HepG2 (cell line): Measurements from ENCODE around the gene ADCY5. TPM values are rescaled to one million over a fixed set of nuclear protein-coding genes. Genes with fewer than 3 reads are reported as not detected.

Experiments
- DMAP1 ChIP-seq: IDR thresholded peaks from 2 replicates; pipeline ENCODE4 v1.6.1; 2016
- DR1 ChIP-seq: sonication (generic); formaldehyde crosslinking; IDR thresholded peaks from 2 replicates; pipeline ENCODE4 v1.8.0; 2021; ENCODE audit warnings: mild to moderate bottlenecking, missing genetic modification reagents, inconsistent platforms
- FOXA1 ChIP-seq, 2 experiments: fragments of 450-650 bp in 1 of 2; sonication (generic) in 1 of 2; formaldehyde crosslinking in 1 of 2; IDR thresholded peaks; 2 replicates each; pipeline versions ENCODE4 v1.4.0 to v1.6.1; 2016 to 2020; ENCODE audit warnings: missing genetic modification reagents in 1 of 2
- GRHL1 ChIP-seq: sonication (generic); formaldehyde crosslinking; conservative IDR thresholded peaks from 2 replicates; pipeline ENCODE4 v1.8.0; 2022; ENCODE audit warnings: missing genetic modification reagents
- HDAC1 ChIP-seq: sonication (generic); formaldehyde crosslinking; IDR thresholded peaks from 2 replicates; pipeline ENCODE4 v1.5.1; 2020; ENCODE audit warnings: mild to moderate bottlenecking, missing genetic modification reagents
- HMG20A ChIP-seq: IDR thresholded peaks from 2 replicates; pipeline ENCODE4 v1.6.1; 2016; ENCODE audit warnings: borderline replicate concordance
- HOXA3 ChIP-seq: sonication (generic); formaldehyde crosslinking; IDR thresholded peaks from 2 replicates; pipeline ENCODE4 v1.5.0; 2020; ENCODE audit warnings: missing genetic modification reagents
- HOXA7 ChIP-seq: sonication (generic); formaldehyde crosslinking; IDR thresholded peaks from 2 replicates; pipeline ENCODE4 v1.8.1; 2022; ENCODE audit warnings: mild to moderate bottlenecking, missing genetic modification reagents, moderate library complexity
- KDM4B ChIP-seq: sonication (generic); formaldehyde crosslinking; IDR thresholded peaks from 2 replicates; pipeline ENCODE4 v1.4.0; 2020; ENCODE audit warnings: missing genetic modification reagents
- MBD4 ChIP-seq: IDR thresholded peaks from 2 replicates; pipeline ENCODE4 v1.6.1; 2012; ENCODE audit warnings: low read length, inconsistent platforms, borderline replicate concordance
- NFE2L1 ChIP-seq: sonication (generic); formaldehyde crosslinking; IDR thresholded peaks from 2 replicates; pipeline ENCODE4 v1.4.0; 2020; ENCODE audit warnings: missing genetic modification reagents, mild to moderate bottlenecking, borderline replicate concordance
- PAWR ChIP-seq: sonication (generic); formaldehyde crosslinking; IDR thresholded peaks from 2 replicates; pipeline ENCODE4 v1.4.0; 2020; ENCODE audit warnings: missing genetic modification reagents, mild to moderate bottlenecking, borderline replicate concordance
- PITX1 ChIP-seq: sonication (generic); formaldehyde crosslinking; IDR thresholded peaks from 2 replicates; pipeline ENCODE4 v1.5.1; 2020; ENCODE audit warnings: mild to moderate bottlenecking, missing genetic modification reagents
- RBAK ChIP-seq: sonication (generic); formaldehyde crosslinking; IDR thresholded peaks from 2 replicates; pipeline ENCODE4 v1.5.1; 2020; ENCODE audit warnings: mild to moderate bottlenecking, missing genetic modification reagents
- REPIN1 ChIP-seq: sonication (generic); formaldehyde crosslinking; IDR thresholded peaks from 2 replicates; pipeline ENCODE4 v1.8.0; 2022; ENCODE audit warnings: missing genetic modification reagents, low read depth, mild to moderate bottlenecking, borderline replicate concordance
- RFX1 ChIP-seq: fragments of 450-650 bp; IDR thresholded peaks from 2 replicates; pipeline ENCODE4 v1.6.1; 2017
- SAP130 ChIP-seq: IDR thresholded peaks from 2 replicates; pipeline ENCODE4 v1.6.1; 2016; ENCODE audit warnings: low read depth
- SOX6 ChIP-seq, 2 experiments: fragments of 450-650 bp in 1 of 2; sonication (generic) in 1 of 2; formaldehyde crosslinking in 1 of 2; IDR thresholded peaks; 2 replicates each; pipeline versions ENCODE4 v1.4.0 to v1.6.1; 2017 to 2020; ENCODE audit warnings: antibody characterized with exemption in 1 of 2, mild to moderate bottlenecking in 1 of 2, missing genetic modification reagents in 1 of 2
- SRSF1 ChIP-seq: fragments of 200-400 bp; formaldehyde crosslinking; optimal IDR thresholded peaks from 2 replicates; pipeline ENCODE3; 2017; ENCODE audit warnings: mild to moderate bottlenecking, low read depth, low read length, moderate library complexity
- TCF7 ChIP-seq: sonication (generic); IDR thresholded peaks from 2 replicates; pipeline ENCODE4 v1.6.1; 2016; ENCODE audit warnings: antibody characterized with exemption, low read depth
- TGIF2 ChIP-seq: IDR thresholded peaks from 2 replicates; pipeline ENCODE4 v1.6.1; 2016; ENCODE audit warnings: control low read depth, missing compliant biosample characterization
- ZFP36 ChIP-seq: fragments of 150-350 bp; IDR thresholded peaks from 2 replicates; pipeline ENCODE4 v1.6.1; 2018; ENCODE audit warnings: borderline replicate concordance, low read length, low read depth; ENCODE audit not compliant: partially characterized antibody
- ZNF224 ChIP-seq: sonication (generic); formaldehyde crosslinking; IDR thresholded peaks from 2 replicates; pipeline ENCODE4 v1.5.0; 2020; ENCODE audit warnings: mild to moderate bottlenecking, missing genetic modification reagents
- ZNF274 ChIP-seq: sonication (generic); formaldehyde crosslinking; IDR thresholded peaks from 2 replicates; pipeline ENCODE4 v1.5.1; 2020; ENCODE audit warnings: mild to moderate bottlenecking, missing genetic modification reagents
- ZNF446 ChIP-seq: sonication (generic); formaldehyde crosslinking; IDR thresholded peaks from 2 replicates; pipeline ENCODE4 v1.5.0; 2020; ENCODE audit warnings: mild to moderate bottlenecking, missing genetic modification reagents
- ZNF687 ChIP-seq: sonication (generic); formaldehyde crosslinking; IDR thresholded peaks from 2 replicates; pipeline ENCODE4 v1.5.1; 2020; ENCODE audit warnings: mild to moderate bottlenecking, missing genetic modification reagents, moderate library complexity
- ZNF746 ChIP-seq: sonication (generic); formaldehyde crosslinking; IDR thresholded peaks from 2 replicates; pipeline ENCODE4 v1.8.0; 2022; ENCODE audit warnings: mild to moderate bottlenecking, missing genetic modification reagents
- polyA plus RNA-seq, 8 experiments: library from polyadenylated mRNA; depleted of rRNA in 3 of 8; stranded (reverse) in 7 of 8; unstranded in 1 of 8; fragments of >200 nt; fragmentation: Illumina TruSeq in 4 of 8; extraction: Trizol in 4 of 8; gene quantifications; 2 replicates each; pipeline versions ENCODE4 v1.2.1 to v1.2.3, GENCODE V29; 2011 to 2016; ENCODE audit warnings: low read depth in 4 of 8, missing spikeins in 1 of 8, mixed read lengths in 1 of 8; ENCODE audit not compliant: insufficient read depth in 1 of 8
- total RNA-seq, 5 experiments: library from RNA; depleted of rRNA; stranded (reverse); fragments of >200 nt; fragmentation: Illumina TruSeq; extraction: Trizol; gene quantifications; 2 replicates each; pipeline ENCODE4 v1.2.3, GENCODE V29; 2016; ENCODE audit warnings: low read depth in 1 of 5

Gene ADCY5
- total and polyA plus RNA-seq, 2 of the 13 experiments (the other 11 are each of a cell fraction or from before 2014, with no cell fraction given), result not detected

GRCh38 chr3:123286308-123287023 lies 162.4 kb downstream of the ADCY5 start (continued):
- TF ChIP-seq GRHL1 (CRISPR knock-in tag) (no peak), NFE2L1 (CRISPR knock-in tag) (no peak), PITX1 (CRISPR knock-in tag) (0 out of 2 replicates have a peak, but pooled peaks have one; percentile 43), HOXA7 (CRISPR knock-in tag) (no peak), ZNF224 (CRISPR knock-in tag) (peak; percentile 25; the same call in 1 of the 2 replicates), PAWR (CRISPR knock-in tag) (no peak), TCF7 (no peak), TGIF2 (CRISPR knock-in tag) (peak; percentile 96), RFX1 (no peak), FOXA1 (IDR thresholded peaks at IDR 0.05) (no peak), FOXA1 (CRISPR knock-in tag; IDR thresholded peaks at IDR 0.05) (no peak), REPIN1 (CRISPR knock-in tag) (peak; percentile 61; the same call in 1 of the 2 replicates), SOX6 (IDR thresholded peaks at IDR 0.05) (no peak), SOX6 (CRISPR knock-in tag; IDR thresholded peaks at IDR 0.05) (no peak), ZNF274 (CRISPR knock-in tag) (peak; percentile 80; the same call in 1 of the 2 replicates), SAP130 (peak; percentile 66), DR1 (CRISPR knock-in tag) (no peak), HOXA3 (CRISPR knock-in tag) (peak; percentile 68), HMG20A (CRISPR knock-in tag) (0 out of 2 replicates have a peak, but pooled peaks have one; percentile 31), ZFP36 (no peak), SRSF1 (no peak), ZNF746 (CRISPR knock-in tag) (no peak), KDM4B (CRISPR knock-in tag) (peak; percentile 95), HDAC1 (CRISPR knock-in tag) (no peak), RBAK (CRISPR knock-in tag) (no peak), DMAP1 (CRISPR knock-in tag) (no peak; the same call in 1 of the 2 replicates), MBD4 (no peak), ZNF687 (peak; percentile 34), ZNF446 (CRISPR knock-in tag) (no peak)
